ENCODE data around the gene DCTN2. TPM values are rescaled to one million over a fixed set of nuclear protein-coding genes. Genes with fewer than 3 reads are reported as not detected.

The DCTN2 gene
- total RNA-seq, 2 donors from 2014 or later: 110 to 114 TPM

DNA sequence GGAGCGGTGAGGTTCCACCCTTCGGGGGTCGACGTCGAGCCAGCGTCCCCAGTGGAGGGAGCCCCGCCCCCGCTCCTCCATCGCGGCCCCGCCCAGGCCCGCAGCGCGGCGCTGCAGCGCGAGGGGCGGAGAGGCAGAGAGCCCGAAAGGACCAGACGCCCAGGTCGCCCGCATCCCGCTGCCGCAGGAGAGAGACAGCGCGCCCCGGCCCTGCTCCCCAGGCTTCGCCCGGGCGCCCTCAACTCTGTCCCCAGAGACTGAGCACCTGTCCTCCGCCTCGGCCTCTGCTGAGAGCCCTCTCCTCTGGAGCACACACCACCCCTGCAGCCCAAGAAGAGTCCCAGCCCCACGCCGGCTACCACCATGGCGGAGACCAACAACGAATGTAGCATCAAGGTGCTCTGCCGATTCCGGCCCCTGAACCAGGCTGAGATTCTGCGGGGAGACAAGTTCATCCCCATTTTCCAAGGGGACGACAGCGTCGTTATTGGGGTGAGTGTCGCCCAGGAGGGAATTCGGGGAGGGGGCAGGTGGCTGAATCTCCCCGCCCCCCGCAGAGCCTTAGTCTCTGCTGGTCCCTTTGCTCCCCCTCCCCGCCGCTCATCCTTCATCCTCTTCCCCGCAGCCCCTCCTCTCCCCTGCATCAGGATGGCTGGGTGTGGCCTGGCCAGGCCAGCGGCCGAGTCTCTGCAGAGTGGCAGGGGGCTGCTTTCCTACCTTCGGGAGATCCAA is 3.1 kb upstream of the DCTN2 start, which contains the start of gene KIF5A:
Gene KIF5A (plus strand): TSS at position 136 of the 732 bp plus-strand sequence. CDS start 228 bp downstream, at position 364.
- peaks cover 4% of the 10 kb centered on the region for H3K4me1 ChIP-seq (ENCODE audit: control insufficient read depth, insufficient read depth, low read length)
- Mint-ChIP-seq H3K27ac (no peak within 1 kb of the TSS), H3K4me3 (peak within 1 kb of the TSS; percentile 70), H3K4me1 (peaks cover 23% of the 10 kb centered on the region), H3K9me3 (no peaks in the 10 kb centered on the region), H3K36me3 (ENCODE audit: low read depth) (peaks cover 2% of the 10 kb centered on the region), H3K27me3 (ENCODE audit: insufficient read depth) (peaks cover 38% of the 10 kb centered on the region)
- TF ChIP-seq, protein P1, sequence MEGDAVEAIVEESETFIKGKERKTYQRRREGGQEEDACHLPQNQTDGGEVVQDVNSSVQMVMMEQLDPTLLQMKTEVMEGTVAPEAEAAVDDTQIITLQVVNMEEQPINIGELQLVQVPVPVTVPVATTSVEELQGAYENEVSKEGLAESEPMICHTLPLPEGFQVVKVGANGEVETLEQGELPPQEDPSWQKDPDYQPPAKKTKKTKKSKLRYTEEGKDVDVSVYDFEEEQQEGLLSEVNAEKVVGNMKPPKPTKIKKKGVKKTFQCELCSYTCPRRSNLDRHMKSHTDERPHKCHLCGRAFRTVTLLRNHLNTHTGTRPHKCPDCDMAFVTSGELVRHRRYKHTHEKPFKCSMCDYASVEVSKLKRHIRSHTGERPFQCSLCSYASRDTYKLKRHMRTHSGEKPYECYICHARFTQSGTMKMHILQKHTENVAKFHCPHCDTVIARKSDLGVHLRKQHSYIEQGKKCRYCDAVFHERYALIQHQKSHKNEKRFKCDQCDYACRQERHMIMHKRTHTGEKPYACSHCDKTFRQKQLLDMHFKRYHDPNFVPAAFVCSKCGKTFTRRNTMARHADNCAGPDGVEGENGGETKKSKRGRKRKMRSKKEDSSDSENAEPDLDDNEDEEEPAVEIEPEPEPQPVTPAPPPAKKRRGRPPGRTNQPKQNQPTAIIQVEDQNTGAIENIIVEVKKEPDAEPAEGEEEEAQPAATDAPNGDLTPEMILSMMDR (conservative IDR thresholded peaks at IDR 0.05): peak; percentile 18
- peak; percentile 92 for DNase-seq
- peaks cover 32% of the 10 kb centered on the region for H3K27me3 ChIP-seq (ENCODE audit: control insufficient read depth, insufficient read depth, low read length, poor library complexity, severe bottlenecking)
- no peaks in the 10 kb centered on the region for H3K9me3 ChIP-seq (ENCODE audit: control insufficient read depth, low read length)
- H3K27ac ChIP-seq (ENCODE audit: low read depth, low read length): no peak within 1 kb of the TSS
- WGBS, 2 experiments (ENCODE audit: insufficient coverage in 1 of 2, insufficient read length in 1 of 2): 1 to 3% methylated on average over 22 to 52 of the region's 52 CpGs
- peak within 1 kb of the TSS; percentile 81 for H3K4me3 ChIP-seq (ENCODE audit: low read length)
- H3K9ac ChIP-seq (ENCODE audit: extremely low read depth, low read length, poor library complexity, severe bottlenecking): no peak within 1 kb of the TSS
- peaks cover 8% of the 10 kb centered on the region for H3K36me3 ChIP-seq (ENCODE audit: control insufficient read depth, insufficient read depth, low read length)

DNA sequence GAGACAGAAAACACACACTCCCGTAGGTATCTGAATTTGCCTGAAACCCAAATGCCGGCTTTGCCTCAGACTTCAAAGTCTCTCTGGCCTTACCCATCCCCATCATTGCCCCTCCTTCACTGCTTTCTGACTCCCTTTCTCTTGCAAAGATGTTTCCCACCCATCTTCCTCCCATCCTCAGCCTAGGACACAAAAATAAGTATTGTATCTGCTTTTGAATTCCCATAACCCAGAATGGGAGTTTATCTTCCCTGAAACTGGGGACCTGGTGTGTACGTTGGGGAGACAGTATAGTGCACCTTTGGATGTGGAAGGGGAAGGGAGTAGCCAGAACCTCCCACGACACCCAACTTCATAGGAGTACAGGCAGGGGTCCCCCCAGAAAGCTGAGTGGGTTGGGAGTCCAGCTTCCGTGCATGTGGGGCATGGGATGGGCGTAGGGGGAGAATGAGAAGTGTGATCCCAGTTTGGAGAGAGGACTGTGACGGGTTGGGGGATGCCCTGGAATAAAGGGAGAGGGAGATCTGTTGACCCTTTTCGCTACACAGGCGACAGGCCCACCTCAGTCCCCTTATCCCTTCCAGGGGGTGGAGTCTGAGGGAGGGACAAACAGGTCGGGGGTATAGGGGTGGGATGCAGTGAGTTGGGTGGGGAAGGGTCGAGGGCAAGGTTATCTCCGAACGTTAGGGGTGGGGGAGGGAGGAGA is 2.4 kb upstream of the DCTN2 start:
- DNase-seq: peak; percentile 49
- WGBS, 2 experiments (ENCODE audit: insufficient coverage in 1 of 2, insufficient read length in 1 of 2): 38 to 48% methylated on average over 4 to 13 of the region's 13 CpGs
- no peak overlapping the region for H3K9ac ChIP-seq (ENCODE audit: extremely low read depth, low read length, poor library complexity, severe bottlenecking)
- Mint-ChIP-seq H3K27me3 (ENCODE audit: insufficient read depth) (peaks cover 38% of the 10 kb centered on the region), H3K36me3 (ENCODE audit: low read depth) (peaks cover 2% of the 10 kb centered on the region), H3K9me3 (no peaks in the 10 kb centered on the region), H3K4me3 (peak overlapping the region; percentile 70), H3K27ac (no peak overlapping the region), H3K4me1 (peaks cover 23% of the 10 kb centered on the region)
- peak overlapping the region; percentile 81 for H3K4me3 ChIP-seq (ENCODE audit: low read length)
- peaks cover 12% of the 10 kb centered on the region for H3K36me3 ChIP-seq (ENCODE audit: control insufficient read depth, insufficient read depth, low read length)
- H3K9me3 ChIP-seq (ENCODE audit: control insufficient read depth, low read length): no peaks in the 10 kb centered on the region
- peaks cover 32% of the 10 kb centered on the region for H3K27me3 ChIP-seq (ENCODE audit: control insufficient read depth, insufficient read depth, low read length, poor library complexity, severe bottlenecking)
- H3K4me1 ChIP-seq (ENCODE audit: control insufficient read depth, insufficient read depth, low read length): peaks cover 4% of the 10 kb centered on the region
- TF ChIP-seq, protein P1 (conservative IDR thresholded peaks at IDR 0.05): no peak
- H3K27ac ChIP-seq (ENCODE audit: low read depth, low read length): no peak overlapping the region

DNA sequence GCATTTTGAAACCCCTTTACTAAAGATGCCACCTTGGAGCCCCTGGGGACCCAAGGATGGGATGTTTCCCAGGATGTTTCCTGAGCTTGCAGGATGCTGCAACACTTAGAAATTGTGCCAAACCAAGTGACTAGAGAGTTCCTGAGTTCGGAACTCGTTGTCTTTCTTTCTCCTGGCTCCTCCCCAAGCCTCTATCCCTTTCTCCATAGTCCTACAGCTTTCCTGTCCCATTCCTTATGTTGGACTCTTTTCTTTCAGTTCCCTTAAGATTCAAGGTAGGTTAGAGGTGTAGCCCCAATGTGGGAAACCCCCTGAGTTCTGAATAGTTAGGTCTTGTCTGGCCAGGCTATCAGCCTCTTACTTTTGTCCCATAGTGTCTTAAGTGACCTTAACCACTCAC is 1.5 kb upstream of the DCTN2 start:
- TF ChIP-seq, protein P1 (conservative IDR thresholded peaks at IDR 0.05): no peak
- whole genome bisulfite sequencing, 2 experiments (ENCODE audit: insufficient coverage in 1 of 2, insufficient read length in 1 of 2): 74 to 81% methylated on average over 2 of the region's 2 CpGs
- H3K4me1 Mint-ChIP-seq: peaks cover 23% of the 10 kb centered on the region
- peaks cover 12% of the 10 kb centered on the region for H3K36me3 ChIP-seq (ENCODE audit: control insufficient read depth, insufficient read depth, low read length)
- peaks cover 4% of the 10 kb centered on the region for H3K4me1 ChIP-seq (ENCODE audit: control insufficient read depth, insufficient read depth, low read length)
- no peaks in the 10 kb centered on the region for H3K9me3 ChIP-seq (ENCODE audit: control insufficient read depth, low read length)
- H3K27me3 ChIP-seq (ENCODE audit: control insufficient read depth, insufficient read depth, low read length, poor library complexity, severe bottlenecking): peaks cover 32% of the 10 kb centered on the region
- no peaks in the 10 kb centered on the region for H3K9me3 Mint-ChIP-seq
- no peak for DNase-seq
- no peak overlapping the region for H3K27ac ChIP-seq (ENCODE audit: low read depth, low read length)
- peaks cover 2% of the 10 kb centered on the region for H3K36me3 Mint-ChIP-seq (ENCODE audit: low read depth)
- no peak overlapping the region for H3K27ac Mint-ChIP-seq
- H3K9ac ChIP-seq (ENCODE audit: extremely low read depth, low read length, poor library complexity, severe bottlenecking): no peak overlapping the region
- no peak overlapping the region for H3K4me3 ChIP-seq (ENCODE audit: low read length)
- H3K27me3 Mint-ChIP-seq (ENCODE audit: insufficient read depth): peaks cover 38% of the 10 kb centered on the region
- no peak overlapping the region for H3K4me3 Mint-ChIP-seq
